Daoy (cell line): ENCODE measurements around the gene SHROOM4. TPM values are rescaled to one million over a fixed set of nuclear protein-coding genes. Genes with fewer than 3 reads are reported as not detected.

ENCODE experiments used
- DNase-seq: peaks from one replicate; pipeline ENCODE4 v3.0.0-alpha.2; 2015; ENCODE audit warnings: low read depth
- total RNA-seq: library from RNA; depleted of rRNA; stranded (reverse); fragments of >200 nt; shearing (Covaris generic); gene quantifications from 2 replicates; pipeline ENCODE4 v1.2.3, GENCODE V29; 2014

Gene SHROOM4
- total RNA-seq, 1 experiment from 2014 or later: 1.4 TPM

DNA sequence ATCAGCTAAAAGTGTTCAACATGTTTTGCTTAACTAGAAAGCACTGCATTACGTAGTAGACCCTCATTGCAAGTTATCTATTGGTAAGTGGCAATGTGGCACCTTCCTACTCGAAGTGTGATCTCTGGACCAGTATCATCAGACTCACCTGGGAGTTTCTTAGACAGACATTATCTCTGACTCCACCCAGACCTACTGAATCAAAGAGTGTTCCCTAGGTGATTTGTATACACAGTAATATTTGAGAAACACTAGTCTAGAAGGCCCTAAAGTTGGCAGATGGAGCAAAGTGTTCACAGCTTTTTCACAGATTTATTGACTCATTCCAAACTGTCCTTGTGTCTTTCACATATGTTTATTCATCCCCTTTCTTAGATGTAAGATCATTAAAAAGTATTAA, 35.7 kb downstream of the SHROOM4 start:
- DNase-seq: no peak

DNA sequence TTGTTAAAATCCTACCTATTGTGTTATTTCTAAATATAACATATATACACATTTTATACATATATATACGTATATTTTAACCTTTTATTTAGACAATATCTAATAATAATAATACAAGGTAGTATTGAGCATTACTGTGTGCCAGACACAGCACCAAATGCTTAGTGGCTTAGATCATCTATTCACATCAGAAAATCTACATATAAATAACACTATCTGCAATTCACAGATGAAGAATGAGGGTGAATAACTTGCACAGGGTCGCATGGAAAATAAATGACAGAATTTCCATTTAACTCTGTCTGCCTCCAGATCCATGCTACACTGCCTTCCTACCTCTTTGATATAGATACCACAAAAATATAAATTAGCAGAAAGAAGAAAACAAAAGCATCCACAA, 37.7 kb downstream of the SHROOM4 start:
- DNase-seq: no peak

DNA sequence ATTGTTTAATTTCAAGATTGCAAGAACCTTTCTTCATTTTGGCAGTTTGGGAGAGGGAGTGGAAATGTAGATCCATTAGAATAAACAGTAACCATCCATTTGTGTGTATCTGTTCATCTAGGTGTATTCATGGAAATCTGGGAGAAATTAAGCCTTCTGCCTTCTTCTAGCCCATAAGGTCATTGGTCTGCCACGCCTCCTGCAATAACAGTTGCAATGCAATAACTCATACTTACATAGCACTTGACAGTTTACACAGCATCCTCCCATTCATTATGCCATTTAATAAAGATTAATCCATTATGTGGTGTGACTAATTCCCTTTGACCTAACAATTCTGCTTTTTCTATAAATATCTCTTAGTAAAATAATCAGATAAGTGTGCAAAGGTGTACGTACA, 42.6 kb downstream of the SHROOM4 start:
- DNase-seq: no peak

DNA sequence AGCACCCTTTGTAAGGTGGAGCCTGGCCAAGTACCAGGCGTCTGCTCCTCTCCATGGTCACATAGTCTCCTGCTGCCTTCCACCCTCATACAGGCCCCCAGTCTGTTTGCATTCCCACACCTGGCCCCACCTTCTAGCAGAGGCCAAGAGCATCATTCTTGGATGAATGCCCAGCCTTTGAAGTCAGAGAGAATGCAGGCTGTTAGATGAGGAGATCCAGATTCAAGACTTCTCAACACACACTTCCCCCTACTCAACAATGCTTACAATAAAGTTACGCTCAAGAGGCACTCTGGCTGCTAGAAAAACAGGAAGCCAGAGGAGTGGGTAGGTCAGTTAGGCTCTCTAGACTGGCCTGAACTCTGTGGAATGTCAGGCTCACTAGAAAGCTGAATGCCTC, 43.3 kb downstream of the SHROOM4 start:
- DNase-seq: no peak

DNA sequence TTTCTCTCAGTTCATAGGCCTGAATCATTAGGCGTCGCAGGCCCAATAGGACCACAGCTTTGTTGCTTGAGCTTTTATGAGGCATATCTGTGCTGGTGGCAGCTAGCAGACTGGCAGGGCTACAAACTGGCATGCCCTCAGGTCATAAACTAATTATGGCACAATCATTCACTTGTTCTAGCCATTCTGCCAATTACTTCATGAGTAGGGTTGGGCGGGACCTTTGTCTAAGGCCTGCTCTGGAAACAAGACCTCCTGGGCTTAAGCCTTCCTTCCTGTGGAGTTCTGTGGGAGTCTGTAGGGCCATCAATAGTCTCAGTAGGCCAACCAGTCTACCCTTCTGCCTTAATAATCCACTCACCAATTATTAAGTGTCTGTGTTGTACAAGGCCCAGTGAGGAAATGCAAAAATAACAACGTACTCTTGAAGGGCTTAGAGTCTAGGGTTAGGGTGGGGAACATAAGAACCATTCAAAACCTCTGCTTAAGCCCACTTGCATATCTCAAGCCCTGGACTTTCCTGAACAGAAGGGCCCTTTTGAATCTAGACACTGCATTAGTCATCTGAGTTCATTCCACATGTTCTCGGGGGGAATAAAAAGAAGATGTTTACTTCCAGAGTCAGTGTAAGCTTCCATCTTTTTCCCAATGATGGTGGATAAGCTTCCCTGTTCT, 44.5 kb downstream of the SHROOM4 start:
- DNase-seq: no peak

DNA sequence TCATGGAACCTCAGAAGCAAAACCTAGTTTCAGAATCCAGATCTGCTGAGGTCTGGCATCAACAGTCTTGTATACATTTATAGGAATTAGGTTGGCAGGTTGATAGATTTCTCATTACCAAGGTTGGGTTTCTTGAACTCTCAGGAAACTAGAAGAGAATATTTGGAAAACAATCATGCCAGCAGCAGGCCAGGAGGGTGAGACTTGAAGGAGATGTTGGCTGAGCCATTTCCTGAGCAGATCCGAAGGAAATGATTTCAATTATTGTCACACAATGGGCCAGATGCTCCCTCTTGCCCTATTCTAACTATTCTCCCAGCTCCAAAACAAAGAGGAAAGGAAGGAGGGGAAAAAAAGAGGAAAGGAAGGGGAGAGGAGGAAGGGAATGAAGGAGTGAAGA, 45.2 kb downstream of the SHROOM4 start:
- no peak for DNase-seq

DNA sequence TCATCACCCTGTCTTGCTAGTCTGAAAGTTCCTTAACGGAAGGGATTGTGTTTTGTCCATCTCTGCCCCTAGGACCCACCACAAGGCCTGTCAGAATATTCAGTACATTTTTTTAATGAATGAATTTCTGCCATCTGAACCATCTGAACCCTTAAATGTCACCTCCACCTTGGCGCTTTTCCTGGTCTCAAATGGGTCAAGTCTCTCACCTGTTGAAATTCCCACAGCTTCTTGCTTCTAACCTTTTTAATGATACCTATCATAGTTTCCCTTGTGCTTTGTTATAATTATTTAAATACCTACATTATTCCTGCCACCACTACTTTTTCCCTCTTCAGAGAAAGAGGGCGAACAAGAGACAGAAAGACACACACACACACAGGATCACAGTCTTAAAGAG, 48.0 kb downstream of the SHROOM4 start:
- DNase-seq: no peak

DNA sequence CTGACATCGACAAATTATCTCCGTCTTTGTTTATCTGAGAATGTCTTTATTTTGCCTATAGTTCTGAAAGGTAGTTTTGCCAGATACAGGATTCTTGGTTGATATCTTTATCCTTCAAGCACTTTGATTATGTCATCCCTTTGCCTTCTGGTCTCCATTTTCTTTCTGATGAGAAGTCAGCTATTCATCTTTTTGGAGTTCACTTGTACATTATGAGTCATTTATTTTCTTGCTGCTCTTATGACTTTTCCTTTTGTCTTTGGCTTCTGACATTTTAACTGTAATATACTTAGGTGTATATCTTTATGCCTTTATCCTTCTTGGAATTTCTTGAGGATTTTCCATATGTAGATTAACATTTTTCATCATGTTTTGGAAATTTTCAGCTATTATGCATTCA, 51.4 kb downstream of the SHROOM4 start:
- DNase-seq: no peak

DNA sequence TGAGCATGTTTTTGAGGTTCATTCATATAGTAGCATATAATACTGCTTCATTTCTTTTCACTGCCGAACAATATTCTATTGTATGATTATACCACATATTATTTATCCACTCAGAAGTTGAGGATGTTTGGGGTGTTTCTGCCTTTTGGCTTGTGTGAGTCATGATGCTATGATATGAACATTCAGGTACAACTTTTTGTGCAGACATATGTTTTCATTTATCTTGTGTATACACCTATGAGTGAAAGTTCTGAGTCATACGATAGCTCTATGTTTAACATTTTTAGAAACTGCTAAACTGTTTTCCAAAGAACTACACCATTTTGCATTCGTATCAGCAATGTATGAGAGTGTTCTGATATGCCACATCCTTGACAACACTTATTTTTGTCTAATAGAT, 57.7 kb downstream of the SHROOM4 start:
- no peak for DNase-seq

DNA sequence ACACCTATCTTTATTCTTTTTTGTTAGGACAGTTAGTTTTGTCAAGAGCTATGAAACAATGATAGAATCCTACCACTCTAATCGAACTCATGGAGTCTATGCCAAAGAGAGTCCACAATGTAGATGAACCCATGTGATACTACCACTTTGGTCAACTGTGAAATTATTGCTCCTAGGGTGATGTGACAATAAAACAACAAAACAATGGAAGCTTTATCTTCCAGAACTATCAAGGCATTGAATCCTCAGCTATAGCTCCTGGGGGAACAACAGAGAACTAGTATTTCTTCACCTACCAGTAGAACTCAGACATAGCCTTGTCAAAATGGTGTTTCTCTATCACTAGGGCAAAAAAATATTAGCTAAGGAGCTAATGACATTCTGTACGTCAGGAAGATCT, 62.9 kb downstream of the SHROOM4 start:
- DNase-seq: no peak

DNA sequence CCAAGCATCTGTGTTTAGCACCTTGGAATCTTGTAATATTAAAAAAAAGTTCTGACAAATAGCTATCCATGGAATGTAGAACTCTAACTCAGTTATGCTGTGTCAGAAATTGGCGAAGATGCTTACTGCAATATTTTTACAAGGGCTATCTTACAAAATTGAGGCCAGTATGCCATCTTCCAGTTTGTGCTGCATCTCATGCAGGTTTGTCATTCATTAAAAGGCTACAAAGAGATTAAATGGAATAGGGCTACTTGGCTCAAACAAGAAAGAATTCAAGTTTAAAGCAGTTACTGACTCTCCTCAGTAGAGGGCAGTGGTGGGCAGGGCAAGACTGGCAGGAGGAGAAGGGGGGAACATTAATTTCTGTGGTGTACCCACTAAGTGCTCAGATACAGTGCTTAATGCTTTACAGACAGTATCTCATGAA, 66.5 kb downstream of the SHROOM4 start:
- peak; percentile 14 for DNase-seq

DNA sequence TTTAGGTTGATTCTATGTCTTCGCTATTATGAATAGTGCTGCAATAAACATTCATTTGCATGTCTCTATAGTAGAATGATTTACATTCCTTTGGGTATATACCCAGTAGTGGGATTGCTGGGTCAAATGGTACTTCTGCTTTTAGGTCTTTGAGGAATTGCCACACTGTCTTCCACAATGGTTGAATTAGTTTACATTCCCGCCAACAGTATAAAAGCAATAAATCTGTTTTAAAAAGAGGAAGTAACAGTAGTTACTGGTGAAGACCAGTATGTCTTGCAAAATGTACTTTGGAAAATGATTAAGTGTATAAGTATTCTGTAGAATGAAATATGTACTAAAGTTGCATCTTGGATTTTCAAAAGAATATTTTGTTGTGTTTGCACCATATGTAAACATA, 77.3 kb downstream of the SHROOM4 start:
- DNase-seq: no peak

DNA sequence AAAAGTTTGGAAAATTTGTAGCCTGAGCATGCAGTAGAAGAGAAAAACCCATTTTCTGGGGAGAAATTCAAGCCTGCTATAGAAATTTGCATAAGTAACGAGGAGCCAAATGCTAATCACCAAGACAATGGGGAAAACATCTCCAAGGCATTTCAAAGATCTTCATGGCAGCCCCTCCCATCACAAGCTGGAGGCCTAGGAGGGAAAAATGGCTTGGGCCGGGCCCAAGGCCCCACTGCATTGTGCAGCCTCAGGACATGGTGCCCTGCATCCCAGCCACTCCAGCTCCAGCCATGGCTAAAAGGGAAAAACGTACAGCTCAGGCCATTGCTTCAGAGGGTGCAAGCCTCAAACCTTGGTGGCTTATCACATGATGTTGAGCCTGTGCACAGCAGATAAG, 87.7 kb downstream of the SHROOM4 start:
- no peak for DNase-seq

DNA sequence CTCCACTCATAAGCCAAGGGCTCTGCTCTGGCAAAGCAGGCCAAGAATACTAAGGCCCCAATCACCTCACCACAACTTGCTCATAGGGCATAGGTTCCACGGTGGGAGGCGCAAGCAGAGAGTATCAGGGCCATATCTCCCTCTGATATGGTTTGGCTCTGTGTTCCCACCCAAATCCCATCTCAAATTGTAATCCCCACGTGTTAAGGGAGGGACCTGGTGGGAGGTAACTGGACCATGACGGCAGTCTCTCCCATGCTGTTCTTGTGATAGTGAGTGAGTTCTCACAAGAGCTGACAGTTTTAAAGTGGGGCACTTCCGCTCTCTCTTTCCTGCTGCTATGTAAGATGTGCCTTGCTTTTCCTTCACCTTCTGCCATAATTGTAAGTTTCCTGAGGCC, 88.7 kb downstream of the SHROOM4 start:
- no peak for DNase-seq

DNA sequence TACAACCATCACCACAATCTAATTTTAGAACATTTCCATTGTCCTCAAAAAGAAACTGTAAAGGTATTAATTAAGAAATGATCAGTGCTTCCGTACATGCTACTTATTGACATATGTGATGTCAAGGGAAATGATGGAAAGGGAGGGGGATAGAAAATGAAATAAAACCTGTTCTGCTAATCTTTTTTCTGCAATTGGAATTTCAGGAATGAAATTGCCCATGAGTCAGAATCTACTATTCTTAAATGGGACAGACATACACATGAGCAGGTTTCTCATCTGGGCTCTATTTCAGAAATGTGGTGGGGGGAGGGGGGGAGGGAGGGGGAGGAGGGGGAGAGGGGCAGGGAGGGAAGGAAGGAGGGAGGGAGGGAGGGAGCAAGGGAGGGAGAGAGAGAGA, 91.0 kb downstream of the SHROOM4 start:
- no peak for DNase-seq

DNA sequence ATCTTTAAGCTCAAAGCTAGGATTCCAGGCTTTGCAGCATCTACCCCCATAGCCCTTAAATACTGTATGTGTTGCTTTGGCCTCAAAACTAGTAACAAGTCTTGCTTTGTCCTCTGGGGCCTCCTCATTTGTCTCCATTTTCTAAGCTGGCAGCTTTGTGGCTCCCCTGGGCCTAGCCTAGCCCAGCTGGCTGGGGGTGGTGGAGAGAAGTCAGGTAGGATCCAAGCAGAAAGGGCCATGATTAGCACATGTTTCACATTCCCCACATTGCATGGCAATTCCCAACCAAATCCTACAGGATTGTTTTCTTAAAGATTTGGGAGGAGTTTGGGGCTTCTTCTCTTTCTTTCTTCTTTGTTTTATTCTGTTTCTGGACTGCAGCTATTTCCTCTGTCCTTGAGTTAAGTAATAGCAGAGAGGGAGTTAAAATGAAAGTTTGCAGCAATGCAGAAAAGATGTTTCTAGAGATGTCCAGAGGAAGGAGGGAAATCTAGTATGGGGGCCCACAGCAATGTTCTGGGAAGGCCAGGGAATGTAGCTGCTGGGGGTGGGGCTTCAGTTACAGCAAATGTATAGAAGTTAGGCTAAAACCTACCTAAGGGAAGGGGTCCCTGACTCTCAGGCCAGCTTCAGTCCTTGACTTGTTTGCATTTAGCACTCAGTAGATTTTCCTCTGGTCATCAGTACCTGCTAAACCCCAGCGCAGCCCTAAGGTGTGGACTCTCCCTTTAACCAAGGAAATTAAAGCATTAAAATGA, 92.1 kb downstream of the SHROOM4 start:
- no peak for DNase-seq

DNA sequence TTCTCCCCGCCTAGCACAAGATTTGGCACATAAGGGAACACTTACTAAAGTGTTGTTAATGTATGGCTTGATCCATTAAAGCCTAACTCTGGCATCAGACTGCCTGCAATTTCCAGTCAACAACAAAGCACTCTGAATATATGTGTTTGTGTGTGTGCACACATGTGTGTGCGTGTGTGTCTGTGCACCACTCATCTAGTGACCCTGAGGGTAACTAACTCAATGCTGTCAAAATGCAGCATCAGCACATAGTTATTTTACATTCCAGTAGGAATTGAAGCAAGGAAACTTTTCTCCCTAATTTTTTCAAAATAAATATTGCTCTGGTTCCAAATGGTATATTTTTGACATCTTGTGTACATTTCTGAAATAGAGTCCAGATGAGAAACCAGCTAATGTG, 94.4 kb downstream of the SHROOM4 start:
- DNase-seq: no peak

DNA sequence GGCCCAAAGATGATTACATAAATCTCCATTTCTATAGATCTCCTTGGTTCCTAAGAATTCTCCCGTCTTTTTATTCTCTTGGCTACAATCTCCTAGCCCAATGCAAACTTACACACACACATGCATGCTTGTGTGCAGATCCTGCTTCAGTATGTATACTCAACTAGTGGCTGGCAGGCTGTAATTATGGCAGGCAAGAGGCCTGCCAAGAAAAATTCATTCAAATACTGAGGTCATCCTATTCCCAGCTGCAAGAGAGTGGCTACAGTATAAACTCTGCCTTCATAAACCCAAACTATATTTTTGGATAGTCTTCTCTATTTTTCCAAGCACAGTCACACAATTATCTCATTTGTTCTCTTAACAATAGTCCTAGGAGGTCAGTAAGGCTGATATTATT, 95.2 kb downstream of the SHROOM4 start:
- DNase-seq: no peak

DNA sequence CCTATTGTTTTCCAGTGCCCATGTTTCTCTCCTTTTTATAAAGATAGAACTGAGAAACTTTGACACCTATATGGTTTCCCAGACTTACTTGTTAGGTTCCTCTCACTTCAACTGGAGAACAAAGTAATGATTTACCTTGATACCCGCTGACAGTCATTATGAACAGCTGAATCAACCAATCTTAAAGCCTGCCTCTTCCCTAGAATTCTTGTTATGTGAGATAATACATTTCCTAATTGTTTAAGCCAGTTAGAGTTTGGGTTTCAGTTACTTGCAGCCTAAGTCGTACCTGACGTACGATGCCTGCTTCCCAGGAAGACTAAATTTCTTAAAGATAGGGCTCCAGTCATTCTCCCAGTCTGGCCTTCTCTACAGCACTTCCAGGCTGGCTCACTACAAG, 97.3 kb downstream of the SHROOM4 start:
- no peak for DNase-seq

DNA sequence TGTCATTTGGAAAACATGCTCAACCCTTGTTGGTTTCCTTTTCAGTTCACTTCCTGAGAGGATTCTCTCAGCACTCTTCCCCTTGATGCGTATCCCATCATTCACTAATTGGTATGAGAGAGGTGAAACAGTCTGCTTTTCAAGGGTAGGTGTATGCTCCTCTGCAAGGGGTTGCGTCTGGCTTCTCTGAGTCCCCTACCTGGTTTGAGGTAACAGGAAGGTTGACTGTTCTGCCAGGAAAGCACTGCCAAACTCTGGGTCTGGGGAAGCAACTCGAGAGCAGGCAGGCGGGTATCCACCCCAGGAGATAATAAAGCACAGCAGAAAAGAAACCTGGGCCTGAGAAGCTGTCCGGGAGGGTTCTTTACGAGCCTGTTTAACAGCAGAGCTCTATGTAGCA, 101.2 kb downstream of the SHROOM4 start:
- DNase-seq: no peak

DNA sequence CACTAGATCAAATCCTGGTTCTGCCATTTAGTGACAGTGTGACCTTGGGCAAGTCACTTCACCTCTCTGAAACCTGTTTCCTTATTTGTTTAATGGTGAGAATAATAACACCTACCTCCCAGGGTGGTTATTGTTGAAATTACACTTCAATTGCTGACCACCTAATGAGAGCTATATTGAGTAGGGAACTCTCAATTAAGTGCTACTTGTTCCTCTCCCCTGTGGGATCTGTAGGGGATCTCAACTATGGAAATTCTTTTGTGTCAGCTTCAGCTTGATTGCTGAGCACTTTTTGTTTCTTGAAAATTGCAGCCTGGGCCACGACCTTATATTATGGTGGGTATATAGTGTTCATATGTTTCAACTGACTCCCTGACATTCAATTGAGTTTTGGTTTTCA, 102.1 kb downstream of the SHROOM4 start:
- DNase-seq: no peak

DNA sequence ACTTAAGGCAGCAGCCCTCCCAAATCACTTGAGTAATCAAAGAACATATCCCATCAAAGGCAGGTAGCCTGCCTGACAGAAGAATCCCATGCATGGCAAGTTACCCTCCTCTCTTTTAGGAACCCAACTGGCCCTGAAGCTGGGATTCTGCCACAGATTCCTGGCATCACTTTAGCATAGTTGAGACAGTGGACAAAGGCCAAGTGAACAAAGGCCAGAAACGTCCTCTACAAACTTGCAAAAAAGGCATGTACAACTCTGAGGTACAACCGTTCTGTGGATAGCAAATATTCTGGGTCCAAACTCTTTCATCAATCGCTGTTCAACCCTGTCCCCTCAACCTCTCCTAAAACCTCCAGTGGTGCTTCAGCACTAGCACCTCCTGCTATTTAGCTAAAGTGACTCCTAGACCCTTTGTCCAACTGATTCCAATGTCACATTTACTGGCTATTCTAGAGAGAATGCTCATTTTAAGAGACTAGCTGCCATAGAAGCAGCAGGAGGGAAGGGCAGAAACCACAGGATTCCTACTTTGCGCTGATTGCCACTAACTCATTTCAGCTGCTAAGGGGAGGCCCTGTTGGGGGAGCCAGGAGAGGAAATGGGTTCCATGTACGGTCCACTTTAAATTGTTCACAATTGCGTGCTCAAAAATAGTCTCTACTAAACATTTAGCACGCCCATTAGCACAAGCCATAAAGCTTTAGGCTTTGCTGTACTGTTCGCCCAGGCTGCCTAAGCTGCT, 105.9 kb downstream of the SHROOM4 start:
- peak; percentile 22 for DNase-seq

DNA sequence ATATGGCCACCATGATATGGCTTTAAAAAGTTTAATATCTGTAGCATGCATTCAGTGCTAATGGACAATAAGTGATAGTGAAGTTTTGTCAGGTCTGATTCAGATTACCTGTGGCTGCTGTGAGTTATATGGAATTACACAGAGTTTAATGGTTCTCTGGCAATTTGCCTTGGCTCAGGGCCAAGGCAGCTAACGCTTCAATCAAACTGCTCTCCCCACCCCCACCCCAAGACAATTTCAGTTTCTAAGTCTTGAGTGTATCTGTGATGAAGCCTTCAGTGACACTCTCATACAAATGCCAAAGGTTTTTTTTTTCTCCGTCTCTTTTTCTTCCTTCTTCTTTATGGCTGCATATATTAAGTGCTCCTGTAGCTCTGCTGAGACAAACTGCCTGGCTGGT, 106.6 kb downstream of the SHROOM4 start:
- DNase-seq: peak; percentile 10
